Measurements from ENCODE around the gene TAPT1. TPM values are rescaled to one million over a fixed set of nuclear protein-coding genes. Genes with fewer than 3 reads are reported as not detected.

The TAPT1 gene
- 46.1 TPM for total RNA-seq

GRCh38 chr4:16225863-16226815 lies at the start of gene TAPT1:
Gene TAPT1 (minus strand): TSS chr4:16226471. CDS start chr4:16226457, 14 bp downstream.

Small RNA genes lying within 50 kb of the gene (small RNA-seq; reads per million reads assigned to genes)
- gene RPS21P4, result not detected

Other genes starting within 250 kb of the TAPT1 start
- 26.5 TPM for gene PROM1, start 142.4 kb downstream of the TAPT1 start, total RNA-seq

All from diencephalon (tissue), 1 donor.